GM12878 (cell line): ENCODE measurements around the gene CHAF1A. TPM values are rescaled to one million over a fixed set of nuclear protein-coding genes. Genes with fewer than 3 reads are reported as not detected.

Experiments
- ATAC-seq: fragments of 200-7000 bp; cut with Tn5 transposase; 3 replicates; pipeline ENCODE4 v1.9.1; 2020; ENCODE audit warnings: mild to moderate bottlenecking, moderate library complexity
- BruUV-seq: library from RNA; stranded (reverse); fragments of 400-500 nt; replicated peaks from 2 replicates; lab custom pipeline; 2021; lab: Mats Ljungman, UMichigan
- CTCF ChIA-PET: fragments of 300-600 bp; sonication (Branson Sonifier 250); formaldehyde crosslinking; extraction: SDS; loops from one replicate; lab custom pipeline; 2021; ENCODE audit warnings: inconsistent platforms; lab: Yijun Ruan, JAX
- POLR2A ChIA-PET: fragments of 350-600 bp; formaldehyde crosslinking; extraction: SDS; loops from one replicate; lab custom pipeline; 2021; ENCODE audit warnings: inconsistent platforms; lab: Charles Lee
- RAD21 ChIA-PET: fragments of 300-600 bp; sonication (Branson Sonifier 250); formaldehyde crosslinking; loops from one replicate; lab custom pipeline; 2023; ENCODE audit warnings: antibody characterized with exemption; ENCODE audit not compliant: unreplicated experiment; lab: Charles Lee
- SMC1A ChIA-PET: fragments of 300-600 bp; sonication (Branson Sonifier 250); formaldehyde crosslinking; loops from one replicate; lab custom pipeline; 2023; ENCODE audit not compliant: unreplicated experiment, uncharacterized antibody; lab: Charles Lee
- DNase-seq: peaks from one replicate; pipeline ENCODE4 v3.0.0-alpha.2; 2011; ENCODE audit warnings: low read depth, low spot score
- FAIRE-seq: peaks from 3 replicates; lab custom pipeline; 2011; peaks lifted over from hg19 to GRCh38; lab: Jason Lieb, UNC
- H2AFZ ChIP-seq: 2 replicates; pipeline ENCODE4 v1.6.0; 2011; ENCODE audit warnings: low read depth, low read length, control low read depth; ENCODE audit not compliant: control insufficient read depth
- H3K27ac ChIP-seq: 2 replicates; pipeline ENCODE4 v1.5.1; 2011; ENCODE audit warnings: control low read depth; ENCODE audit not compliant: control insufficient read depth, insufficient read depth
- H3K27me3 ChIP-seq, 2 experiments: replicated peaks in 1 of 2; 2 replicates each; pipeline versions ENCODE4 v1.6.0 to v1.6.1; 2011; ENCODE audit warnings: low read length in 1 of 2; ENCODE audit not compliant: control insufficient read depth in 2 of 2, insufficient read depth in 2 of 2
- H3K36me3 ChIP-seq, 2 experiments: 2 replicates each; pipeline ENCODE4 v1.5.1; 2011; ENCODE audit warnings: low read length in 1 of 2; ENCODE audit not compliant: control insufficient read depth in 2 of 2, insufficient read depth in 2 of 2
- H3K4me1 ChIP-seq: 2 replicates; pipeline ENCODE4 v1.6.1; 2011; ENCODE audit warnings: mild to moderate bottlenecking, low read length, moderate library complexity, mixed read lengths; ENCODE audit not compliant: control insufficient read depth, insufficient read depth
- H3K4me2 ChIP-seq: 2 replicates; pipeline ENCODE4 v1.6.0; 2011; ENCODE audit warnings: control low read depth; ENCODE audit not compliant: control insufficient read depth, insufficient read depth
- H3K4me3 ChIP-seq: fragments of 200-600 bp; sonication (generic); 2 replicates; pipeline ENCODE4 v1.5.1; 2016
- H3K79me2 ChIP-seq: 2 replicates; pipeline ENCODE4 v1.6.0; 2011; ENCODE audit warnings: low read length; ENCODE audit not compliant: control insufficient read depth, insufficient read depth
- H3K9ac ChIP-seq: 2 replicates; pipeline ENCODE4 v1.8.0; 2011; ENCODE audit warnings: low read length, control low read depth, mixed read lengths; ENCODE audit not compliant: control insufficient read depth, insufficient read depth
- H3K9me3 ChIP-seq: replicated peaks from 3 replicates; pipeline ENCODE4 v1.5.1; 2011; ENCODE audit warnings: mild to moderate bottlenecking, low read length; ENCODE audit not compliant: control insufficient read depth, insufficient read depth
- H4K20me1 ChIP-seq: 2 replicates; pipeline ENCODE4 v1.6.0; 2011; ENCODE audit not compliant: control insufficient read depth, insufficient read depth
- CBFB ChIP-seq: IDR thresholded peaks from 2 replicates; pipeline ENCODE4 v1.6.1; 2016; ENCODE audit warnings: antibody characterized with exemption, low read depth
- ETV6 ChIP-seq, 2 experiments: fragments of 450-650 bp in 1 of 2; IDR thresholded peaks in 1 of 2; conservative IDR thresholded peaks in 1 of 2; 2 replicates each; pipeline ENCODE4 v1.6.1; 2014; ENCODE audit warnings: antibody characterized with exemption in 1 of 2, borderline replicate concordance in 1 of 2, low read depth in 1 of 2, mild to moderate bottlenecking in 1 of 2, moderate library complexity in 1 of 2
- FOS ChIP-seq: IDR thresholded peaks from 3 replicates; pipeline ENCODE4 v1.6.1; 2011; ENCODE audit warnings: borderline replicate concordance; ENCODE audit not compliant: insufficient read length; ENCODE audit errors: extremely low read depth
- HCFC1 ChIP-seq: fragments of 150-350 bp; IDR thresholded peaks from 2 replicates; pipeline ENCODE4 v1.6.1; 2014; ENCODE audit warnings: low read length
- IRF4 ChIP-seq: IDR thresholded peaks from 2 replicates; pipeline ENCODE4 v1.6.1; 2011; ENCODE audit warnings: low read depth, low read length
- PML ChIP-seq: IDR thresholded peaks from 2 replicates; pipeline ENCODE4 v1.6.1; 2012; ENCODE audit warnings: low read length, inconsistent platforms
- RB1 ChIP-seq: fragments of 450-650 bp; formaldehyde crosslinking; IDR thresholded peaks from 2 replicates; pipeline ENCODE4 v1.6.1; 2017; ENCODE audit warnings: mild to moderate bottlenecking, borderline replicate concordance
- SMC3 ChIP-seq: IDR thresholded peaks from 2 replicates; pipeline ENCODE4 v1.6.1; 2011; ENCODE audit warnings: low read length, improper control_type of control experiment, borderline replicate concordance
- SRF ChIP-seq, 2 experiments: IDR thresholded peaks; 2 replicates each; pipeline ENCODE4 v1.6.1; 2011; ENCODE audit warnings: low read depth in 2 of 2, low read length in 2 of 2, mild to moderate bottlenecking in 1 of 2, moderate library complexity in 1 of 2
- TBL1XR1 ChIP-seq: IDR thresholded peaks from 2 replicates; pipeline ENCODE4 v1.6.1; 2012; ENCODE audit warnings: low read depth, low read length, improper control_type of control experiment
- WGBS: methylation state at CpG from one replicate; pipeline ENCODE4 v1.1.6; 2016; ENCODE audit warnings: low lambda C conversion rate; ENCODE audit not compliant: insufficient replicate concordance, insufficient coverage; ENCODE audit errors: missing lambda C conversion rate; 5-methylcytosine and 5-hydroxymethylcytosine counted together
- in situ Hi-C: fragments of 300-500 bp; cut with MboI; formaldehyde crosslinking; loops from 9 replicates; pipeline ENCODE4 v1.14.3; 2018; ENCODE audit warnings: mixed read lengths
- intact Hi-C: fragments of 100-400 bp; cut with micrococcal nuclease; formaldehyde crosslinking; loops from one replicate; pipeline ENCODE4 v1.14.2; 2022; ENCODE audit not compliant: unreplicated experiment
- polyA plus RNA-seq, 11 experiments: library from polyadenylated mRNA; depleted of rRNA in 4 of 11; unstranded in 6 of 11; stranded (reverse) in 5 of 11; fragments of >200 nt; fragmentation: Nextera tagmentation in 4 of 11; fragmentation: Illumina TruSeq in 1 of 11; extraction: Ambion mirVana in 4 of 11; extraction: Trizol in 1 of 11; gene quantifications; 1 replicate in 1 of 11; 2 replicates in 10 of 11; pipeline versions ENCODE4 v1.2.1 to v1.2.3, GENCODE V29; 2011 to 2016; ENCODE audit warnings: inconsistent platforms in 2 of 11, missing spikeins in 2 of 11, low read depth in 1 of 11
- total RNA-seq, 4 experiments: library from RNA; depleted of rRNA in 3 of 4; stranded (reverse); fragments of >200 nt in 3 of 4; fragmentation: Illumina TruSeq in 1 of 4; extraction: Trizol in 1 of 4; gene quantifications; 2 replicates each; pipeline versions ENCODE4 v1.2.1 to v1.2.3, GENCODE V29; 2013 to 2021
- TF ChIP-seq, protein P1 (sequence below): IDR thresholded peaks from 2 replicates; pipeline ENCODE4 v1.6.1; 2011; ENCODE audit warnings: low read depth, mild to moderate bottlenecking, low read length, moderate library complexity, borderline replicate concordance; ENCODE audit errors: extremely low read depth
- TF ChIP-seq, protein P2 (sequence below): IDR thresholded peaks from 2 replicates; pipeline ENCODE4 v1.6.1; 2012; ENCODE audit warnings: low read depth, low read length, improper control_type of control experiment
- TF ChIP-seq, protein P3 (sequence below): fragments of 450-650 bp; IDR thresholded peaks from 2 replicates; pipeline ENCODE4 v1.6.1; 2017; ENCODE audit warnings: mild to moderate bottlenecking, moderate library complexity

CHAF1A gene
- total and polyA plus RNA-seq, 10 of the 15 experiments (the other 5 are each of a cell fraction or from before 2014, with no cell fraction given): 1.3 to 69.1 (median 34.2) TPM

DNA sequence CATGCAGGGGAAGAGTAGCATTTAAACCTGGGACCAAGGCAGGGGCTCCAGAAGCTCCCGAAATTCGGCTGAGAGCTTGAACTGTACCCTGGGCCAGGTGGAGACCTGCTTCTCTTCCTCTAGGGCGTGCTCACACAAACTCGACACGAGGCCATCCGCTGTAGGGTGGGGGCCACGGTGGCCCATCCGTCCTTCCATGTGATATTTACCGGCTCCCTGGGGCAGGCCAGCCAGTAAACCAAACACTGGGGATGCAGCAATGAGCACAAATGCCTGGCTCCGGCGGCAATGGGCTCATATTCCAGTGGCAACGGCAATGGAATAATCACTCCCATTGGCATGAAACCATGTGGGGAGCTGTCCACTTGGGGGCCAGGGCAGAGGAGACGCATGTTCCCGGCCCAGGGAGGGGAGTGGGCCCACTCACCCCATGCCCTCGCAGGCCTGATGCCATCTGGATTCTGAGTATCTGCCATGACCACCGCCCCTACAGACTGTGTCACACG, 12.9 kb upstream of the CHAF1A start (continued):
- no peak for TF ChIP-seq ETV6 (conservative IDR thresholded peaks at IDR 0.05 in 1 of 2, IDR thresholded peaks at IDR 0.05 in 1 of 2; ENCODE audit: borderline replicate concordance in 1 of 2, low read depth in 1 of 2)
- no peak for TF ChIP-seq PML
- TF ChIP-seq SRF (IDR thresholded peaks at IDR 0.05; ENCODE audit: low read depth in 2 of 2, low read length in 2 of 2): no peak
- TF ChIP-seq IRF4: no peak
- TF ChIP-seq, protein P1, sequence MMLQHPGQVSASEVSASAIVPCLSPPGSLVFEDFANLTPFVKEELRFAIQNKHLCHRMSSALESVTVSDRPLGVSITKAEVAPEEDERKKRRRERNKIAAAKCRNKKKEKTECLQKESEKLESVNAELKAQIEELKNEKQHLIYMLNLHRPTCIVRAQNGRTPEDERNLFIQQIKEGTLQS: no peak
- no peak for TF ChIP-seq RB1

DNA sequence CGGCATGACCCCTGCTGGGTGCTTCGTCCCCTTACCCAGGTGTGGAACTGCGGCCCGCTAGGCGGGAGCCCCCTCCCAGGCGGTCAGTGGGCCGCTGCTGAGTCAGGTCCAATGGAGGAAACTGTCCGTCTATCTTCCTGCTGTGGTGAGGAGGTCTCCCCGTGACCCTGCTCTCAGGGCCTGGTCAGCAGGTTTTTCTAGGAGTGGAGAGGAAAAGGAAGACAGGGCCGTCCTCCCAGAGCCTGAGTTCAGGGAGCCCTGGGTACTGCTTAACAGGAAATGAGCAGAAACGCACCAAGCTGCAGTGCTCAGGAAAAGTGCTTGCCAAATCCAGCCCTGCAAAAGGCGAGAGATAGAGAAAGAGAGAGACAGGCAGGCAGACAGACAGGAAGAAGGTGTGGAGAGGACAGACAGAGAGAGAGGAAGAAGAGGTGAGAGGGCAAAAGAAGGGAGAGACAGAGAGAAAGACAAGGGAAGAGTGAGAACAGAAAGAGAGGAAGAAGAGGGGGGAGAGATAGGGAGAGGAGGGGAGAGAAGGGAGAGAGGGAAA, 12.3 kb upstream of the CHAF1A start:
- no peak for ATAC-seq
- intact Hi-C loops: no loop called here
- CTCF ChIA-PET: interaction anchor here (0.9 to 2.4 kb wide), 2 partner anchors 13 to 38 kb away, joined by 3 to 5 read pairs; no protein-coding TSS in a partner anchor
- TF ChIP-seq HCFC1 (no peak), CBFB (no peak), TBL1XR1 (no peak), SMC3 (no peak), FOS (no peak)
- TF ChIP-seq, protein P2, sequence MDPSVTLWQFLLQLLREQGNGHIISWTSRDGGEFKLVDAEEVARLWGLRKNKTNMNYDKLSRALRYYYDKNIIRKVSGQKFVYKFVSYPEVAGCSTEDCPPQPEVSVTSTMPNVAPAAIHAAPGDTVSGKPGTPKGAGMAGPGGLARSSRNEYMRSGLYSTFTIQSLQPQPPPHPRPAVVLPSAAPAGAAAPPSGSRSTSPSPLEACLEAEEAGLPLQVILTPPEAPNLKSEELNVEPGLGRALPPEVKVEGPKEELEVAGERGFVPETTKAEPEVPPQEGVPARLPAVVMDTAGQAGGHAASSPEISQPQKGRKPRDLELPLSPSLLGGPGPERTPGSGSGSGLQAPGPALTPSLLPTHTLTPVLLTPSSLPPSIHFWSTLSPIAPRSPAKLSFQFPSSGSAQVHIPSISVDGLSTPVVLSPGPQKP: no peak
- TF ChIP-seq, protein P3, sequence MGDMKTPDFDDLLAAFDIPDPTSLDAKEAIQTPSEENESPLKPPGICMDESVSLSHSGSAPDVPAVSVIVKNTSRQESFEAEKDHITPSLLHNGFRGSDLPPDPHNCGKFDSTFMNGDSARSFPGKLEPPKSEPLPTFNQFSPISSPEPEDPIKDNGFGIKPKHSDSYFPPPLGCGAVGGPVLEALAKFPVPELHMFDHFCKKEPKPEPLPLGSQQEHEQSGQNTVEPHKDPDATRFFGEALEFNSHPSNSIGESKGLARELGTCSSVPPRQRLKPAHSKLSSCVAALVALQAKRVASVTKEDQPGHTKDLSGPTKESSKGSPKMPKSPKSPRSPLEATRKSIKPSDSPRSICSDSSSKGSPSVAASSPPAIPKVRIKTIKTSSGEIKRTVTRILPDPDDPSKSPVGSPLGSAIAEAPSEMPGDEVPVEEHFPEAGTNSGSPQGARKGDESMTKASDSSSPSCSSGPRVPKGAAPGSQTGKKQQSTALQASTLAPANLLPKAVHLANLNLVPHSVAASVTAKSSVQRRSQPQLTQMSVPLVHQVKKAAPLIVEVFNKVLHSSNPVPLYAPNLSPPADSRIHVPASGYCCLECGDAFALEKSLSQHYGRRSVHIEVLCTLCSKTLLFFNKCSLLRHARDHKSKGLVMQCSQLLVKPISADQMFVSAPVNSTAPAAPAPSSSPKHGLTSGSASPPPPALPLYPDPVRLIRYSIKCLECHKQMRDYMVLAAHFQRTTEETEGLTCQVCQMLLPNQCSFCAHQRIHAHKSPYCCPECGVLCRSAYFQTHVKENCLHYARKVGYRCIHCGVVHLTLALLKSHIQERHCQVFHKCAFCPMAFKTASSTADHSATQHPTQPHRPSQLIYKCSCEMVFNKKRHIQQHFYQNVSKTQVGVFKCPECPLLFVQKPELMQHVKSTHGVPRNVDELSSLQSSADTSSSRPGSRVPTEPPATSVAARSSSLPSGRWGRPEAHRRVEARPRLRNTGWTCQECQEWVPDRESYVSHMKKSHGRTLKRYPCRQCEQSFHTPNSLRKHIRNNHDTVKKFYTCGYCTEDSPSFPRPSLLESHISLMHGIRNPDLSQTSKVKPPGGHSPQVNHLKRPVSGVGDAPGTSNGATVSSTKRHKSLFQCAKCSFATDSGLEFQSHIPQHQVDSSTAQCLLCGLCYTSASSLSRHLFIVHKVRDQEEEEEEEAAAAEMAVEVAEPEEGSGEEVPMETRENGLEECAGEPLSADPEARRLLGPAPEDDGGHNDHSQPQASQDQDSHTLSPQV: no peak

More for the DNA sequence above, 12.3 kb upstream of the CHAF1A start:
- BruUV-seq: no TSS peak
- FAIRE-seq (no peak), DNase-seq (no peak)
- Histone ChIP-seq H3K9me3 (no peaks in the 10 kb centered on the region), H3K27me3 (no peaks in the 10 kb centered on the region), H3K4me1 (peaks cover 8% of the 10 kb centered on the region), H3K9ac (no peak overlapping the region), H3K4me2 (no peak overlapping the region), H3K79me2 (peaks cover 74% of the 10 kb centered on the region), H3K4me3 (no peak overlapping the region), H3K27ac (no peak overlapping the region), H2AFZ (no peak overlapping the region), H3K36me3 (peaks cover 19 to 22% of the 10 kb centered on the region in 2 experiments; a peak in 3 of 4 replicates), H4K20me1 (peaks cover 15% of the 10 kb centered on the region)
- RAD21 ChIA-PET: interaction anchor here (0.7 kb wide), 1 partner anchor 20 kb away, joined by 3 read pairs; no protein-coding TSS in a partner anchor
- in situ Hi-C loops: no loop called here
- 84% methylated on average over 12 of the region's 12 CpGs for WGBS
- SMC1A ChIA-PET: no interaction called here
- POLR2A ChIA-PET: interaction anchor here (7.7 kb wide), 1 partner anchor 11 kb away, joined by 110 read pairs; no protein-coding TSS in a partner anchor
